ENCODE measurements around the gene ALOXE3.
A peak's percentile ranks its signal among the peaks of the same experiment; 100 is the strongest.
"Not testable (repeated sequence)": the region's sequence is repeated elsewhere in the genome, so short reads cannot be mapped to it uniquely, and the experiment has no call there.

Gene ALOXE3

DNA sequence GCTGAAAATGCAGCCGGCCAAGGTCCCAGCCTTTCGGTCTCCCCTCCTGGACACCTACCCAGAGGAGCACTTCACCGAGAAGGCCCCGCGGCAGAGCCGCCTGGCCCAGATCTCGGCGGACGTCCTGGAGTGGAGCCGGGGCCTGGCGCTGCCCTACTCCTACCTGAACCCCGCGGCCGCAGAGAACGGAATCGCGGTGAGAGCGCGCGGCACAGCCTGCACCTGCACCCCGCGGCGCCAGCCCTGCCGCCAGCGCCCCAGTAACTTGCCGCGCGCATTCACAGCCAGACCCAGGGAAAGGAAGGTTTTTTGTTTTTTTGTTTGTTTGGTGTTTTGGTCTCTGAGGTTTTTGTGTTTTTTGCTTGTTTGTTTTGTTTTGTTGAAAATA, 46.0 kb downstream of the ALOXE3 start:
- DNase-seq (ENCODE audit: low spot score), result no peak

DNA sequence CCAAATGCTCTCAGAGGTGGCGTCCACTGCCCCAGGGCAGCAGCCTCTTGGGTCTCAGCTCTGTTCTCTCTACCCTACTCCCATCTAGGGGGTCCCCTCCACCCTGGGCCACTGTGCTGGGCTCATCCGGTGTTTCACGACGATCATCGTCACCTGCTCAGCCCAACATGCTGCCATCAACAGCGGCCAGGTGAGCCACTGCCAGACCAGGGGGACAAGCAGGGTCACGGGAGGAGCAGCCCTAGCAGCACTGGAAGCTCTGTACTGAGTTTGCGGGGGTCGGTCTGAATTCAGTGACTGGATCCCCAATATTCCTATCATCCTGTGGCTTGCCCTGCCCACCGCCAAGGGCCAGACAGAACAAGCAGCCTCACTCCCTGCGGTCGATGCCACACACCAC, 46.8 kb downstream of the ALOXE3 start:
- DNase-seq (ENCODE audit: low spot score), result no peak

DNA sequence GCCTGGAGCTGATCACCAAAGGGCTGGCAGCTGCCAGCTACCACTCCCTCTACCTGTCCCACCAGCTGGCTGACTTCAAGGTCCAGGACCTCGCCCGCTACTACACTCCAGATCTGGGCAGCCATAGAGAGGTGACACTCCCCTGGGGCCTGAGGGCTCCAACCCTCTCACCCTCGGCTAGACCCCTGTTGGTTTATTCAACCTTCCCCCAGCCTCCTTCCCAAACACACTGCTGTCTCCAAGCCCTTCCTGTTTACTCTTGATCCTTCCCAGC, 48.8 kb downstream of the ALOXE3 start:
- DNase-seq (ENCODE audit: low spot score), result no peak

DNA sequence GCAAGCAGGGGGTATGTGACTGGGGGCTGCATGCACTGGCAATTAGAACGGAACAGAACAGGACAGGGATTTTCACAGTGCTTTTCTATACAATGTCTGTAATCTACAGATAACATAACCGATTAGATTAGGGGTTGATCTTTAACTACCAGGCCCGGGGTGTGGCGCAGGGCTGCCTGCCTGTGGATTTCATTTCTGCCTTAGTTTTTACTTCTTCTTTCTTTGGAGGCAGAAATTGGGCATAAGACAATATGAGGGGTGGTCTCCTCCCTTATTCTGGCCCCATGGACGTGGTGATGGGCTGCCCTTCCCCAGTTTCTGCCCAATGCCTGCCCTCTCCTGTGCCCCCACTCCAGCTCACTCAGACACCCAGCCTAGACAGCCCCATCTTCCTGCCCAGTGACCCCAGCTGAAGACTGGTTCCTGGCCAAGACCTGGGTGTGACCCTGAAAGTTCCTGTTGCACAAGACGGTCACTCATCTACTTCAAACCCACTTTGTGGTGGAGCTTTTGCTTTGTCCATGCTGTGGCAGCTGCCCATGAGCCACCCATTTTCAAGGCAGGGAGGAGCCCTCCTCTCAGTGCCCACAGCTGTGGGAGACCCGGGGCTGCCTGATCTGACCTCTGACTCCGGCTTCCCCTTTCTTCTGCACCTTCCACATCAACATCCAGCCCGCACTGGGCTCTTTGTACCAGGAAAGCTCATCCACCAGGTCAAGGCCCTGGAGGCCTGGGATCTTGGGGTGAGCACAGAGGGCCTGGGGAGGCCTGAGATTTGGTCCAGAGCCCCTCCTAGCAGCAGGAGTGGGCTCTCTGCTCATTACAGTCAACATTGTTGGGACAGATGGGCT, 49.4 kb downstream of the ALOXE3 start:
- no peak for DNase-seq (ENCODE audit: low spot score)

DNA sequence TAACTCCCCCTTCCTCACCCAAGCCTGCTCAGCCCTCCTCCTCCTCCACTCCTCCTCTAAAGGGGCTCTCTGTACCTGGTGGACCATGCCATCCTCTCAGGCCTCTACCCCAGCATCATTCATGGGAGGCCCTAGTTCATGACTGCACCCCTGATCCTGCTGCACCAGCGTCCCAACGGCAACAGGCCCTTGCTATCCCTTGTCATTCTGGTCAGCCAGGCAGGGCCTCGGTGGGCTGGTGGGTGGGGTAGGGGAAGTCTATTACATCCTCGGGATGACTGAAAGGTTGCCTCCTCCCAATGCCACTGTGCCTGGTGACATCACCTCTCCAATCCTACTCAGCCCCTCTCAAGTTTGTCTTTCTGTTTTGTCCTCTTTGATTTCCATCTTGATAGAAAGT, 50.5 kb downstream of the ALOXE3 start:
- no peak for DNase-seq (ENCODE audit: low spot score)

DNA sequence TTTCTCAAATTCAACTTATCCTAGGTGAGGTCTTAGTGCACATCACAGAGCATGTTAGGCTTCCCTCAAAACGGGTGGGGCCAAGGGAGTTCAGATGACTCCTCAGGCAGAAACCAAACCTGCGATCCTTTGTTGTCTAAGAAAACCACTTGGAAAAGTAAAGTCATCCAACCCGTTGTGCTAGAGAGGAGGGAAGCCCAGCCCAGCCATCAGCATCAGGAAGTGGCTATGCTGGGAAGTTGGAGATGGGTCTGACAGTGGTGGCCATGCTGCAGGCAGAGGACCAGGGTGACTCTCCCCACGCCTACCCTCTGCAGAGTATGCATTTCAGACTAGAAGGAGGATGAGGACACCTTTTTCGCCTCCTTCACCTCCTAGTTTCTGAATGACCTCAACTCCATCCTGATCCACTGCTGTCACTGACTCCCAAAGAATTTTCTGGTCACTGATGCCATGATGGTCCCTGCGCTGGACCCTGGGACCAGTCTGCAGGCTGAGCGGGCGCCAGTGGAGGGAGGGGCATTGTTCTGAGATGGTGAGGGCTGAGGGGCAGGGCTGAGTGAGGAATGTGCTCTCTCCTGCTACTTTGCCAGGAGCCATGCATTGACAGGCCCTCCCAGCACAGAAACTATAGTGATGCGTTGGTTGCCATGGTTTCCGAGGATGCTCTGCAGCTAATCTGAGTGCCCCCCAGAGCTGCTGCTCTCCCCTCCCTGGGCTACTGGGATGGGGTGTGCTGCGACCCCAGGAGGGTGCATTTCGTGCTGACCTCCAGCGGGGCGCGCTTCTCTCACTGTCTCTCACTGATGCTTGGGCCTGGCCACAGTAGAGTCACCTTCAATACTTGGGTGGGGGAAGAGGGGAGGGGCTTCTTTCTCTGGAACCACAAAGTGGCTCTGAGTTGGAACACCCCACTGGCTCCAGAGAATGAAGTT, 51.2 kb downstream of the ALOXE3 start:
- DNase-seq (ENCODE audit: low spot score), result no peak

DNA sequence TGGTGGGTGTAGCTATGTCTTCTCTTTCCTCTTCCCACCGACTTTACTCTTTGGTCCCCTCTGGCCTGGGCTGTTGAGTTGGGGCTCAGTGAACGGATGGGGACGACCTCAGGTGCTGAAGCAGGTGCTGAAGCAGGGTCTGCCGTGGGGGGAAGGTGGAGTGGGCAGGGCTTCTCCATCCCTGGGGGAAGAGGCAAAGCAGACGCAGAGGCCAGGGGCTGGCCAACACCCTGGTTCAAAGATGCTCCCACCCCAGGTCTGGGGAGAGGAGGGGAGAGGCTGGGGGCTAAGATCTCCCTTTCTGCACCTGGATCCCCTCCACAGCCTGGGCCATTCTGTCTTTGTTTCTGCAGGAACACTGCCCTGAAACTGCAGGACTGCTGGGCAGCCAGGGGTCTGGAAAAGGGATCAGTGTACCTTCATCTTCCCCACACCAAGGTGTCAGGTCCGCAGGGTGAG, 53.7 kb downstream of the ALOXE3 start:
- DNase-seq (ENCODE audit: low spot score), result no peak

DNA sequence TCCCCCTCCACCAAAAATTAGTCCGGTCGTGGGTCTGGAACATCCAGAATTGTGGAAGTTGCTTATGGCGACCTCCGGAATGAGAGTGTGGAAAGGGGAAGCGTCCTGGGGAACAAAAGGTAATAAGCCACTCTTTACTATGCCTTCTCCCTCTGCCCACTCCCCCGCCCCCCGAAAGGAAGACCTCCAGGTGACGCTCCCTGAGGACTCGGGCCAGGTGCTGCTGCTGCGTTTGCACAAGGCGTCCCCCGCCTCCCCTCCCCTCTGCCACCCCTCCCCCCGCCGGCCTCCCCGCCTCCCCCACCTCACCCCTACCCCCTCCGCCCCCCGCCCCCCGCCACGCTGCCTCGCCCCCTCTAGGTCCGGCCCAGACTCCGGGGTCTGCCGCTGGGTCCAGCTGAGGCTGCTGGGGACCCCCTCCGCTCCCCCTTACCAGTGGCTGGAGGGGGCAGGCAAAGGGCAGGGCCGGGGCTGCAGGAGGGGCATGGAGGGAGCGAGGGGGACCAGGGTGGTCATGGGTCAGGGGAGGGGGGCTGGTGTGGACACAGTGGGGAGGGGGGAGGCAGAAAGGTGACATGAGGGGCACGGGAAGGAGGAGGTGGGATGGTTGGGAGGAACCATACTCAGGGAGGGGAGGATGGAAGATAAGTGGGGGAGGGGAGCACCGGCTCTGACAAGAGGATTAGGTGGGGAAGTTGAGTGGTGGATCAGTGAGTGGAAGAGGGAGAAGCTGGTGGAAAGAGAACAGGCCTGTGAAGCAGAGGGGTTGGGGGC, 54.4 kb downstream of the ALOXE3 start:
- DNase-seq (ENCODE audit: low spot score), result no peak

DNA sequence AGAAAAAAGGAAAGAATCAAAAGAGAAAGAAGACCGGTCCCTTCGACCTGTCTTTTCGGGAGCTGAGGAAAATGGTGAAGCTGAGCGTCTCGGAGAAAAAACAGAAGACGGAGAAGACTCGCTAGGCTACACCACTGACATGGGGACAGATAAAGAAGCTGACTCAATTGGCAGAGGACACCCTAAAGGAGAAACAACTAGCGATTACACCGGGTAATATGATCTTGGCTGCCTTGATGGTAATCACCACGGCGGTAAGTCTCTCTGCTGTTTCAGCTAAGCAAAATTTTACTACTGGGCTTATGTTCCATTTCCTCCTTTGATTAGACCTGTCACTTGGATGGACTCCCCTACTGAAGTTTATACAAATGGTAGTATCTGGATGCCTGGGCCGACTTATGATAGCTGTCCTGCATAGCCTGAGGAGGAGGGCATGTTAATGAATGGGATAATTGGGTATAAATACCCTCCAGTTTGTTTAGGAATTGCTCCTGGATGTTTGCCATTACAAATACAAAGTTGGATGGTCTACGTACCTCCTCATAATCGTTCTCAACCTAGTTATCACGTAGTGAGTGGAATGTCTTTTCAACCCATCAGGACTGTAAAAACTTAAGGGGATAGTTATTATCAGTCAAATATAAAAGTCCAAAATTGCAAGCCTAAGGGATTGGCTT, 55.4 kb downstream of the ALOXE3 start:
- DNase-seq (ENCODE audit: low spot score), result no peak

DNA sequence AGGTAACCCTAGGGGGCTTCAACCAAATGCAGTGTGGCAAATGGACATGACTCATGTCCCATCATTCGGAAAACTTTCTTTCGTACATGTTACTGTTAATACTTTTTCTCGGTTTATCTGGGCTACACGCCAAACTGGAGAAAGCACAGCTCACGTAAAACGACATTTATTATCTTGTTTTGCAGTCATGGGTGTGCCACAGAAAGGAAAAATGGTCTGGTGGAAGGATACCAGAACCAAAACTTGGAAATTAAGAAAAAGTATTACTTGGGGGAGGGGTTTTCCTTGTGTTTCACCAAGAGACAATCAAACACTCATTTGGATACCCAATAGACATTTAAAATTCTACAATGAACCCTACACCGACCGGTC, 55.9 kb downstream of the ALOXE3 start:
- DNase-seq (ENCODE audit: low spot score), result no peak

DNA sequence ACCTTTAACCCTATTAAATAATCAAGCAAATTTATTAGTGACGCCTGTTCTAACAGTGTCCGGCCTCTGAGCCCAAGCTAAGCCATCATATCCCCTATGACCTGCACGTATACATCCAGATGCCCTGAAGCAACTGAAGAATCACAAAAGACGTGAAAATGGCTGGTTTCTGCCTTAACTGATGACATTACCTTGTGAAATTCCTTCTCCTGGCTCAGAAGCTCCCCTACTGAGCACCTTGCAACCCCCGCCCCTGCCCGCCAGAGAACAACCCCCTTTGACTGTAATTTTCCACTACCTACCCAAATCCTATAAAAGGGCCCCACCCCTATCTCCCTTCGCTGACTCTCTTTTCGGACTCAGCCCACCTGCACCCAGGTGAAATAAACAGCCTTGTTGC, 56.5 kb downstream of the ALOXE3 start:
- DNase-seq (ENCODE audit: low spot score), result not testable (repeated sequence)

DNA sequence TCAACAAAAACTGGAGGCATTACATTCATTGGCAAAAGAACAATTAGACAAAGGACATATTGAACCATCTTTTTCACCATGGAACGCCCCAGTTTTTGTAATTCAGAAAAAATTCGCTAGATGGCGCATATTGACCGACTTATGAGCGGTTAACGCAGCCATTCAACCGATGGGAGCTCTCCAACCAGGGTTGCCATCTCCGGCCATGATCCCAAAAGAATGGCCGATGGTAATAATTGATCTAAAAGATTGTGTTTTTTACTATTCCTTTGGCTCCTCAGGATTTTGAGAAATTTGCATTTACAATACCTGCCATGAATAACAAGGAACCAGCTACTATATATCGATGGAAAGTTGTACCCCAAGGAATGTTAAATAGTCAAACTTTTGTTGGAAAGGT, 58.0 kb downstream of the ALOXE3 start:
- DNase-seq (ENCODE audit: low spot score), result peak; percentile 85

DNA sequence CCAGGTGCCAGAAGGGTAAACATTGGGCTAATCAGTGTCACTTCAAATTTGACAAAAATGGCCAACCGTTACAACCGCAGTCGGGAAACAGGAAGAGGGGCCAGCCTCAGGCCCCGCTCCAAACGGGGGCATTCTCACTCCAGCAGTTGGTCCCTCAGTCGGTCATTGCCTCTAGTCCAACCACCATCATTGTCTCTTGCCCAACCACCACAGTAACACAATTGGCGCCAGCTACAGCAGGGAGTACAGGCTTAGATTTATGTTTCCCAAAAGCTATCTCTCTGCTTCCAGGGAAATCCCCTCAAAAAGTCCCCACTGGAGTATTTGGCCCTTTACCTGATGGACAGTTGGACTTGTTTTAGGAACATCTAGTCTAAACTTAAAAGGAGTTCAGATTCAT, 59.2 kb downstream of the ALOXE3 start:
- no peak for DNase-seq (ENCODE audit: low spot score)

DNA sequence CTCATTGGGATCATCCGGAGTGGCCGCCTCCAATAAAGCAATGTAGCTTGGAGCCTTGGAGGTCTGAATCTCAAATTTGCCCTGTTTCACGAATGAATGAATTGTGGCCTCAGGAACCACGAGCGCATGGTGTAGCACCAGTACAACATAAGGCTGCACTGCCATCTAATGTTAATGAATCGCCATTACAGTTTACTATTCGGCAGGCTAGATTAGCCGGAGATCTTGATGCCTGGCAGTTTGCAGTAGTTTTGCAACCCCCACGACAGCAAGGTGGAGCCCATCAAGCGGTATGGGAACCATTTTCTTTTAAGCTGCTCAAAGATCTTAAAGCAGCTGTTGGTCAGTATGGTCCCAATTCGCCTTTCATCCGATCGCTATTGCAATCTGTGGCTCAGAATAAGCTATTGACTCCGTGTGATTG, 60.6 kb downstream of the ALOXE3 start:
- DNase-seq (ENCODE audit: low spot score), result peak; percentile 85

DNA sequence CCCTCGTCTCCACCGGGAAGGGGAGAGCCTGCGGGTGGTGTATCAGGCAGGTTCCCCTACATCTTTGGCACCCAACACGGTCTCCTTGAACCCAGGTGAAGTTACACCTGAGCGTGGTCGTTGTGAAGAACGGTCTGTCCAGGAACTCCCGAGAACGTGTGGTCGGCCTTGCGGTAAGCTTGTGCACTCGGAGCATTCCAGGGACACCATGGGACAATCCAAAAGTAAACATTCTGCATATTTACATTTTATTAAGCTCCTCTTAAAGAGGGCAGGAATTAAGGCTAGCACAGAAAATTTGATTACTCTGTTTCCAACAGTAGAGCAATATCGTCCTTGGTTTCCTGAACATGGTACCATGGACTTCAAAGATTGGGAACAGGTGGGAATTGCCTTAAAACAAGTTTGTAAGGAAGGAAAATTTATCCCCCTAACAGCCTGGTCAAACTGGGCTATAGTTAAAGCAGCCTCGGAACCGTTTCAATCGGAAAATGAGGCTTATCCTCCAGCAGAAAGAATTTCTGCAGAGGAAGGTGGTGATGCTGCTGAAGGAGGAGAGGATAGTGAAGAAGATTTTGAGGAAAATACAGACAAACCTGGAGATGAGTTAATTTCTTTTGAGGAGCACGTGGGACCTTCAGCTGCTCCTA, 61.2 kb downstream of the ALOXE3 start:
- DNase-seq (ENCODE audit: low spot score), result no peak

DNA sequence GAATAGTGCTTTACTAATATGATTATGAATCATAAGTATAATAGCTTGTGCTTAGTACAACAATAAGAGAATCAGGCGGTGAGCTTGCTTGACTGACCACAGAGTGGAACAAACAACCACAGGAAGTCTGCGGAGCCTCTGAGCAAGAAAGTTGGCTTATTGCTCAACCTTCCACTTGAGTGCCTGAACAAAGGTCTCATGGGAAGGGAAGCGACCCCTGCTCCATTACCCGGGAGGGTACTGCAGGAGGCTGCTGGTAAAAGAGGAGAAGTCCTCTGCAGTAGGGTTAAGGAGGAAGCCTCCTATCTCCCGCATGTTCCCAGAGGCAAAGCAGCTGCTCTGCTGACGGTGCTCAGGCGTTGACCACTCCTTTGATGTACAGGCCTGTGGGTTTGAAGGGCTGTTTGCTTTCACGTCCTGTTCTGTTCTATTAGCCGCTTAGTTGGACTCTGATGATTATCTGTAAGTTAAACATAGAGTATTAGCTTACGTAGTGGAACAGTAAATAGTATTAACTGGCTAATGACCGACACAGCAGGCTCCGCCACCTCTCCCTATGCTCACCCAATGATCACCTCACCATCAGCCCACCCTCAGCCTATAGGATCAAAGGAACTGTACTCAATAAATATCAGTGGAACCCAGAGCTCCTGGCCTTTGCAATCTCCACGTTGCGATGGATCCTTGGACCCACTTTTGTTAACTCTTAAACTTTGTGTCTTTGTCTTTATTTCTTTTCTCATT, 61.9 kb downstream of the ALOXE3 start:
- peak; percentile 36 for DNase-seq (ENCODE audit: low spot score)

DNA sequence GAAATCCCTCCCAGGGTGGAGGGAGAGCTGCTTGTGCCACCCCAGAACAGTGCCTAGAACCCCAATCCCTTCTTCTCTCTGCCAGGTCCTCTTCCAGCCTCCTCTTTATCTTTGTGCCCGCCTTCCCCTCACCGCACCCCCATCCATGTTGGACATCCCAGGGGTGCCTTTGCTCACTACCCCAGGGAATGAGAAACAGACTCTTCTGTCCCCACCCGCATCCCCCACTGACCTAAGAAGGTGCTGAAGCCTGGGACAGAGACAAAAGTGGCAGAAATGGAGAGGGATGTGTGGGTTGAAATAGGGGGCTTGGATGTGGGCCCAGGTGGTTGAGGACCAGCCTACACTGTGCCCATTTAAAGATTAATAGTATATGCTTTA, 62.5 kb downstream of the ALOXE3 start:
- DNase-seq (ENCODE audit: low spot score), result peak; percentile 3

DNA sequence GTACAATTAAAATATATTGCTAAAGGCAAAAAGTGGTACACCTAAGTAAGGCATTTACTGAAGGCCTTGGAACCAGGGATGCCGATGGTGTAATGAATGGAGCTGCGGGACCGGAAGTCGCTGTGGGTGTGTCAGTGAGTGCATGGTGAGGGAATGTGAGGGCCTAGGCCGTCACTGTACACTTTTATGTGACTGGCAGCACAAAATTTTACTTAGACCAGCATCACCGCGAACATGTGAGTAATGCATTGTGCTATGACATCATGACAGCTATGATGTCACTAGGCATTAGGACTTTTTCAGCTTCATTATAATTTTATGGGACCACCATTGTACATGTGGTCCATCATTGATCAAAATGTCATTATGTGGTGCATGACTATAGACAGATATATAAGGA, 64.7 kb downstream of the ALOXE3 start:
- no peak for DNase-seq (ENCODE audit: low spot score)

DNA sequence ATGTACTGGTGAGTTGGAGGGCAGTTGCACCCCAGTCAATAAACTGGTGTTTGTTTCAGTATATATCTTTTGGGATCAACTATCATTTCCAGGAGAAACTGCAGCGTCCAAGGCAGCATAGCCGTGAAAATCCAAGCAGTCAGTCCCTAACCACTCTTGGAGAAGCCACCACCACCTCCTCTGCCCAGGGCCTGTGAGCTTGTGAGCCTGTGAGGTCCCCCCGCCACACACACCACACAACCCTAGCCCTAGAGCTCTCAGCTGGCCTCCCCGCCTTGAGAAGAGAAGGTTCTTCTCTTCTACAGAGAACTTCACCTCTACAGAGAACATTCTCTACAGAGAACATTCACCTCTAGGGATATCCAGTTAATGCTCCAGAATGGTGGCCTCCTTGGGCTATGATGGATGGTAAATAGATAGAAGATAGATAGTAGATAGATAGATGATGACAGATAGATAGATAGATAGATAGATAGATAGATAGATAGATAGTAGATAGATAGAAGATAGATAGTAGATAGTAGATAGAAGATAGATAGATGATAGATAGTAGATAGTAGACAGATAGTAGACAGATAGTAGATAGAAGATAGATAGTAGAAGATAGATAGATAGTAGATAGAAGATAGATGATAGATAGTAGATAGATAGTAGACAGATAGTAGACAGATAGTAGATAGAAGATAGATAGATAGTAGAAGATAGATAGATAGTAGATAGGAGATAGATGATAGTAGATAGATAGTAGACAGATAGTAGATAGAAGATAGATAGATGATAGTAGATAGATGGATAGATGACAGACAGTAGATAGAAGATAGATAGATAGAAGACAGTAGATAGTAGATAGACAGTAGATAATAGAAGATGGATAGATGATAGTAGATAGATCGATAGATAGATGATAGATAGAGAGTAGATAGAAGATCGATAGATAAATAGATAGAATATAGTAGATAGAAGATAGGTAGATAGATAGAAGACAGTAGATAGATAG, 65.8 kb downstream of the ALOXE3 start:
- no peak for DNase-seq (ENCODE audit: low spot score)

DNA sequence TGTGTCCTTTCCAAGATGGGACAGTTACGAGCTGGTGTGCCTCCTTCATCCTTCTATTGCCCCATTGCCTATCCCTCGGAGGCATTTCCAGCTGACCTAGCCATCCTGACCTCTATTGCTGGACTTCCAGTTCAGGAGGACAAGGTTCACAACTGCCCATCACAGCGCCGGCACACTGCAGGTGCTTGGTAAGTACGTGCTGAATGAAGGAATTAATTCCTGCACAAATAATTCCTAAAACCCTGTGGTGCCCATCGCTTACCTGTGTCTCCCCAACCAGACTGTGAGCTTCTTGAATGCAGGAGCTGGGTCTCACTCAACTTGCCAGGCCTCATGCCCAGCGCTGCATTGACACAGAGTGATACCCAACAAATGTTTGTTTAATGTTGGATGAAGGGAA, 66.5 kb downstream of the ALOXE3 start:
- no peak for DNase-seq (ENCODE audit: low spot score)
